HepG2 (cell line): ENCODE data around the gene NLRC5. TPM values are rescaled to one million over a fixed set of nuclear protein-coding genes. Genes with fewer than 3 reads are reported as not detected.
A peak's percentile ranks its signal among the peaks of the same experiment; 100 is the strongest.

Source experiments
- CC2D1A ChIP-seq: sonication (generic); formaldehyde crosslinking; IDR thresholded peaks from 2 replicates; pipeline ENCODE4 v1.8.1; 2023; ENCODE audit warnings: mild to moderate bottlenecking, missing genetic modification reagents
- DPF2 ChIP-seq: sonication (generic); formaldehyde crosslinking; IDR thresholded peaks from 2 replicates; pipeline ENCODE4 v1.4.0; 2020; ENCODE audit warnings: mild to moderate bottlenecking, low read depth, missing genetic modification reagents, borderline replicate concordance
- DR1 ChIP-seq: sonication (generic); formaldehyde crosslinking; IDR thresholded peaks from 2 replicates; pipeline ENCODE4 v1.8.0; 2021; ENCODE audit warnings: mild to moderate bottlenecking, missing genetic modification reagents, inconsistent platforms
- EP300 ChIP-seq, 3 experiments: sonication (generic) in 1 of 3; formaldehyde crosslinking in 1 of 3; IDR thresholded peaks; 2 replicates each; pipeline versions ENCODE4 v1.5.1 to v1.6.1; 2011 to 2020; ENCODE audit warnings: low read depth in 2 of 3, low read length in 2 of 3, borderline replicate concordance in 1 of 3, improper control_type of control experiment in 1 of 3, mild to moderate bottlenecking in 1 of 3, missing genetic modification reagents in 1 of 3, moderate library complexity in 1 of 3
- FOXC1 ChIP-seq: sonication (generic); formaldehyde crosslinking; IDR thresholded peaks from 2 replicates; pipeline ENCODE4 v1.8.0; 2022; ENCODE audit warnings: mild to moderate bottlenecking, missing genetic modification reagents, borderline replicate concordance
- GPN1 ChIP-seq: sonication (generic); formaldehyde crosslinking; IDR thresholded peaks from 2 replicates; pipeline ENCODE4 v1.5.1; 2020; ENCODE audit warnings: missing genetic modification reagents, borderline replicate concordance
- GTF2F1 ChIP-seq: fragments of 150-350 bp; IDR thresholded peaks from 2 replicates; pipeline ENCODE4 v1.6.1; 2014; ENCODE audit warnings: low read length
- HNF4A ChIP-seq: sonication (generic); formaldehyde crosslinking; IDR thresholded peaks from 2 replicates; pipeline ENCODE4 v1.4.0; 2020; ENCODE audit warnings: missing genetic modification reagents
- KLF9 ChIP-seq: IDR thresholded peaks from 2 replicates; pipeline ENCODE4 v1.6.1; 2016; ENCODE audit warnings: low read depth
- MAZ ChIP-seq, 2 experiments: sonication (generic) in 1 of 2; formaldehyde crosslinking in 1 of 2; IDR thresholded peaks; 2 replicates each; pipeline versions ENCODE4 v1.5.0 to v1.6.1; 2012 to 2020; ENCODE audit warnings: low read depth in 2 of 2, mild to moderate bottlenecking in 2 of 2, borderline replicate concordance in 1 of 2, improper control_type of control experiment in 1 of 2, low read length in 1 of 2, missing genetic modification reagents in 1 of 2, moderate library complexity in 1 of 2
- MEIS1 ChIP-seq: sonication (generic); formaldehyde crosslinking; IDR thresholded peaks from 2 replicates; pipeline ENCODE4 v1.9.0; 2021; ENCODE audit warnings: mild to moderate bottlenecking, missing genetic modification reagents, moderate library complexity, borderline replicate concordance
- NR2C2 ChIP-seq: sonication (generic); formaldehyde crosslinking; IDR thresholded peaks from 2 replicates; pipeline ENCODE4 v1.4.0; 2020; ENCODE audit warnings: missing genetic modification reagents, mild to moderate bottlenecking, moderate library complexity, borderline replicate concordance
- NR2F6 ChIP-seq, 2 experiments: IDR thresholded peaks; 2 replicates each; pipeline ENCODE4 v1.6.1; 2016; ENCODE audit warnings: antibody characterized with exemption in 1 of 2, mild to moderate bottlenecking in 1 of 2
- RFX1 ChIP-seq: fragments of 450-650 bp; IDR thresholded peaks from 2 replicates; pipeline ENCODE4 v1.6.1; 2017
- RXRA ChIP-seq: sonication (generic); formaldehyde crosslinking; IDR thresholded peaks from 2 replicates; pipeline ENCODE4 v1.5.1; 2020; ENCODE audit warnings: missing genetic modification reagents
- SMAD3 ChIP-seq: sonication (generic); formaldehyde crosslinking; IDR thresholded peaks from 2 replicates; pipeline ENCODE4 v1.4.0; 2020; ENCODE audit warnings: missing genetic modification reagents
- SMARCC2 ChIP-seq: fragments of 450-650 bp; IDR thresholded peaks from 2 replicates; pipeline ENCODE4 v1.6.1; 2017; ENCODE audit warnings: antibody characterized with exemption, mild to moderate bottlenecking
- SMC3 ChIP-seq: IDR thresholded peaks from 2 replicates; pipeline ENCODE4 v1.6.1; 2011; ENCODE audit warnings: low read length, improper control_type of control experiment
- ZFP82 ChIP-seq: sonication (generic); formaldehyde crosslinking; IDR thresholded peaks from 2 replicates; pipeline ENCODE4 v1.5.1; 2020; ENCODE audit warnings: mild to moderate bottlenecking, missing genetic modification reagents, borderline replicate concordance
- ZFY ChIP-seq: sonication (generic); formaldehyde crosslinking; IDR thresholded peaks from 2 replicates; pipeline ENCODE4 v1.4.0; 2020; ENCODE audit warnings: missing genetic modification reagents
- ZMAT5 ChIP-seq: sonication (generic); formaldehyde crosslinking; IDR thresholded peaks from 2 replicates; pipeline ENCODE4 v1.5.0; 2020; ENCODE audit warnings: mild to moderate bottlenecking, low read depth, missing genetic modification reagents, borderline replicate concordance
- ZNF207 ChIP-seq: fragments of 450-650 bp; IDR thresholded peaks from 2 replicates; pipeline ENCODE4 v1.6.1; 2016; ENCODE audit warnings: antibody characterized with exemption, borderline replicate concordance
- ZNF263 ChIP-seq: sonication (generic); formaldehyde crosslinking; IDR thresholded peaks from 2 replicates; pipeline ENCODE4 v1.4.0; 2020; ENCODE audit warnings: missing genetic modification reagents
- ZNF720 ChIP-seq: sonication (generic); formaldehyde crosslinking; IDR thresholded peaks from 2 replicates; pipeline ENCODE4 v1.4.0; 2020; ENCODE audit warnings: missing genetic modification reagents
- ZNF782 ChIP-seq: sonication (generic); formaldehyde crosslinking; IDR thresholded peaks from 2 replicates; pipeline ENCODE4 v1.4.0; 2020; ENCODE audit warnings: missing genetic modification reagents, mild to moderate bottlenecking, borderline replicate concordance
- ZSCAN21 ChIP-seq: sonication (generic); formaldehyde crosslinking; IDR thresholded peaks from 2 replicates; pipeline ENCODE4 v1.8.0; 2022; ENCODE audit warnings: mild to moderate bottlenecking, missing genetic modification reagents, moderate library complexity, borderline replicate concordance
- ZSCAN25 ChIP-seq: sonication (generic); formaldehyde crosslinking; IDR thresholded peaks from 2 replicates; pipeline ENCODE4 v1.8.0; 2022; ENCODE audit warnings: mild to moderate bottlenecking, missing genetic modification reagents
- polyA plus RNA-seq, 8 experiments: library from polyadenylated mRNA; depleted of rRNA in 3 of 8; stranded (reverse) in 7 of 8; unstranded in 1 of 8; fragments of >200 nt; fragmentation: Illumina TruSeq in 4 of 8; extraction: Trizol in 4 of 8; gene quantifications; 2 replicates each; pipeline versions ENCODE4 v1.2.1 to v1.2.3, GENCODE V29; 2011 to 2016; ENCODE audit warnings: low read depth in 4 of 8, missing spikeins in 1 of 8, mixed read lengths in 1 of 8; ENCODE audit not compliant: insufficient read depth in 1 of 8
- total RNA-seq, 5 experiments: library from RNA; depleted of rRNA; stranded (reverse); fragments of >200 nt; fragmentation: Illumina TruSeq; extraction: Trizol; gene quantifications; 2 replicates each; pipeline ENCODE4 v1.2.3, GENCODE V29; 2016; ENCODE audit warnings: low read depth in 1 of 5
- TF ChIP-seq, protein P1 (sequence below): sonication (generic); formaldehyde crosslinking; IDR thresholded peaks from 2 replicates; pipeline ENCODE4 v1.4.0; 2020; ENCODE audit warnings: missing genetic modification reagents

Gene NLRC5
- total and polyA plus RNA-seq, 2 of the 13 experiments (the other 11 are each of a cell fraction or from before 2014, with no cell fraction given) = 6.3 to 12.7 TPM

DNA sequence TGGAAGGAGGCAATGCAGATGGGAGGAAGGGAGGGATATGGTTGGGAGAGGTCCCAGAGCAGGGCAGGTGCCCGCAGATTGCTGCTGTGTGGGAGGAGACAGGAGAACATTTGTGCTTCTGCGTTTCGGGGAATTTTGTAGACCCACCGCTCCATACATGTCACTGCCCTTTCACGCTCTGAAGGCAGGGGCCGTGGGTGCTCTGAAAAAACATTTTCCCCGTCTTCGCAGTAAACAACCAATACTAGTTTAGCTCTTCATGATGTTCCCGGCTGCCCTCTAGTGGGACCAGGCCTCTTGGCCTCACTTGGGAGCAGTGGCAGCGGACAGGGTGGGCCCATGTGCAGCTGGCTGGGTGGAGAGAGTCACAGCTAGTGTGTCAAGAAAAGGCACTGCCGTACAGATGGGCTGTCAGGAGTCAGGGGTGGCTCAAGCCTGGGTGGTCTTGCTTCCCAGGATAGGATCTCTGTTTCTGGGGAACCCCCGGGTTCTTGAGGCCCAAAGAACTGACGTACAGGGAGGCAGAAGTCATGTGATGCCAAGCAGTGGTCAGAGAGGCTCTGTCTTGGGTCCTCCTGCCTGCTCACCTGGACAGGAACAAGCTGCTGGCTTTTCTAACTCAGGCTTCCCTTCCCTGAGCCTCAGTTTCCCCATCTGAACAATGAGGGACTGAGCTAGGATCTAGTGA lies 56.5 kb downstream of the NLRC5 start (continued):
- peak; percentile 44; the same call in 1 of the 2 replicates for TF ChIP-seq ZFY (CRISPR knock-in tag)
- TF ChIP-seq GTF2F1 = no peak
- TF ChIP-seq SMARCC2 = no peak
- TF ChIP-seq ZMAT5 = no peak
- no peak for TF ChIP-seq ZNF207
- TF ChIP-seq, protein P1, sequence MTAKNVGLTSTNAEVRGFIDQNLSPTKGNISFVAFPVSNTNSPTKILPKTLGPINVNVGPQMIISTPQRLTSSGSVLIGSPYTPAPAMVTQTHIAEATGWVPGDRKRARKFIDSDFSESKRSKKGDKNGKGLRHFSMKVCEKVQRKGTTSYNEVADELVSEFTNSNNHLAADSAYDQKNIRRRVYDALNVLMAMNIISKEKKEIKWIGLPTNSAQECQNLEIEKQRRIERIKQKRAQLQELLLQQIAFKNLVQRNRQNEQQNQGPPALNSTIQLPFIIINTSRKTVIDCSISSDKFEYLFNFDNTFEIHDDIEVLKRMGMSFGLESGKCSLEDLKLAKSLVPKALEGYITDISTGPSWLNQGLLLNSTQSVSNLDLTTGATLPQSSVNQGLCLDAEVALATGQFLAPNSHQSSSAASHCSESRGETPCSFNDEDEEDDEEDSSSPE (CRISPR knock-in tag) = no peak
- 0 out of 2 replicates have a peak, but pooled peaks have one; percentile 48 for TF ChIP-seq ZSCAN25 (CRISPR knock-in tag)
- TF ChIP-seq SMC3 = peak; percentile 76
- TF ChIP-seq EP300 (IDR thresholded peaks at IDR 0.05; ENCODE audit: low read depth in 2 of 2, low read length in 2 of 2) = no peak
- TF ChIP-seq EP300 (CRISPR knock-in tag; IDR thresholded peaks at IDR 0.05; ENCODE audit: borderline replicate concordance) = no peak
- TF ChIP-seq KLF9 = no peak
- TF ChIP-seq RFX1 = no peak
- peak; percentile 46; the same call in 1 of the 2 replicates for TF ChIP-seq RXRA
- no peak for TF ChIP-seq CC2D1A (CRISPR knock-in tag)
- peak; percentile 22; the same call in 1 of the 2 replicates for TF ChIP-seq ZNF263
- 0 out of 2 replicates have a peak, but pooled peaks have one; percentile 32 for TF ChIP-seq MEIS1 (CRISPR knock-in tag)
- no peak for TF ChIP-seq MAZ (IDR thresholded peaks at IDR 0.05; ENCODE audit: borderline replicate concordance, low read depth, low read length)
- no peak for TF ChIP-seq MAZ (CRISPR knock-in tag; IDR thresholded peaks at IDR 0.05; ENCODE audit: low read depth)
- TF ChIP-seq NR2C2 (CRISPR knock-in tag) = no peak
- 0 out of 2 replicates have a peak, but pooled peaks have one; percentile 22 for TF ChIP-seq HNF4A (CRISPR knock-in tag)
- no peak for TF ChIP-seq DR1 (CRISPR knock-in tag)
- TF ChIP-seq ZNF720 (CRISPR knock-in tag) = peak; percentile 27; the same call in 1 of the 2 replicates
- TF ChIP-seq GPN1 (CRISPR knock-in tag) = no peak
- no peak for TF ChIP-seq ZFP82 (CRISPR knock-in tag)
- TF ChIP-seq SMAD3 = peak; percentile 31; the same call in 1 of the 2 replicates
- peak; percentile 50; the same call in 1 of the 2 replicates for TF ChIP-seq ZSCAN21 (CRISPR knock-in tag)
- TF ChIP-seq ZNF782 (CRISPR knock-in tag) = 0 out of 2 replicates have a peak, but pooled peaks have one; percentile 26
- no peak for TF ChIP-seq DPF2 (CRISPR knock-in tag)
- TF ChIP-seq FOXC1 (CRISPR knock-in tag) = peak; percentile 71; the same call in 1 of the 2 replicates
- TF ChIP-seq NR2F6 (IDR thresholded peaks at IDR 0.05) = no peak
- TF ChIP-seq NR2F6 (CRISPR knock-in tag; IDR thresholded peaks at IDR 0.05) = peak; percentile 50
